H9 (cell line): ENCODE data around the gene FAM3A. TPM values are rescaled to one million over a fixed set of nuclear protein-coding genes. Genes with fewer than 3 reads are reported as not detected.

Source experiments
- DNase-seq: peaks from one replicate; pipeline ENCODE4 v3.0.0-alpha.2; 2017
- H2AFZ ChIP-seq: one replicate; pipeline ENCODE4 v1.6.1; 2013; ENCODE audit warnings: mild to moderate bottlenecking, low read length, control low read depth, moderate library complexity
- H2AK5ac ChIP-seq: 2 replicates; pipeline ENCODE4 v1.6.1; 2013; ENCODE audit warnings: low read length, control low read depth, mixed read lengths; ENCODE audit not compliant: insufficient read length
- H2BK120ac ChIP-seq: one replicate; pipeline ENCODE4 v1.6.1; 2013; ENCODE audit warnings: low read depth, mild to moderate bottlenecking, low read length, control low read depth, inconsistent platforms; ENCODE audit not compliant: poor library complexity, severe bottlenecking
- H2BK12ac ChIP-seq: 2 replicates; pipeline ENCODE4 v1.6.1; 2013; ENCODE audit warnings: low read length, control low read depth, mixed read lengths, low read depth; ENCODE audit not compliant: insufficient read length
- H2BK15ac ChIP-seq: 2 replicates; pipeline ENCODE4 v1.6.1; 2013; ENCODE audit warnings: low read depth, low read length, control low read depth
- H2BK20ac ChIP-seq: one replicate; pipeline ENCODE4 v1.6.1; 2013; ENCODE audit warnings: low read depth, mild to moderate bottlenecking, low read length, control low read depth, inconsistent platforms; ENCODE audit not compliant: poor library complexity, severe bottlenecking
- H2BK5ac ChIP-seq: 2 replicates; pipeline ENCODE4 v1.6.1; 2013; ENCODE audit warnings: low read length, control low read depth, mixed read lengths; ENCODE audit not compliant: insufficient read length
- H3K14ac ChIP-seq: 2 replicates; pipeline ENCODE4 v1.6.1; 2013; ENCODE audit warnings: low read length, control low read depth; ENCODE audit not compliant: insufficient read depth
- H3K18ac ChIP-seq: 2 replicates; pipeline ENCODE4 v1.6.1; 2013; ENCODE audit warnings: low read depth, mild to moderate bottlenecking, mixed read lengths, low read length, control low read depth; ENCODE audit not compliant: insufficient read length
- H3K23ac ChIP-seq: 2 replicates; pipeline ENCODE4 v1.6.1; 2013; ENCODE audit warnings: low read length, control low read depth, mixed read lengths, low read depth; ENCODE audit not compliant: insufficient read length
- H3K23me2 ChIP-seq: 2 replicates; pipeline ENCODE4 v1.6.1; 2013; ENCODE audit warnings: low read depth, mild to moderate bottlenecking, mixed read lengths, low read length, control low read depth; ENCODE audit not compliant: insufficient read length, poor library complexity, severe bottlenecking
- H3K27ac ChIP-seq: 2 replicates; pipeline ENCODE4 v1.5.1; 2013; ENCODE audit warnings: low read length, control low read depth, mixed read lengths, low read depth; ENCODE audit not compliant: insufficient read length
- H3K27me3 ChIP-seq: 2 replicates; pipeline ENCODE4 v1.6.1; 2013; ENCODE audit warnings: low read length, control low read depth, inconsistent platforms; ENCODE audit not compliant: insufficient read depth
- H3K4ac ChIP-seq: 2 replicates; pipeline ENCODE4 v1.6.1; 2013; ENCODE audit warnings: low read depth, mild to moderate bottlenecking, control low read depth, inconsistent platforms, low read length, moderate library complexity
- H3K4me1 ChIP-seq: 2 replicates; pipeline ENCODE4 v1.6.1; 2013; ENCODE audit warnings: low read length, control low read depth, inconsistent platforms; ENCODE audit not compliant: insufficient read depth
- H3K4me2 ChIP-seq: 2 replicates; pipeline ENCODE4 v1.6.1; 2013; ENCODE audit warnings: low read length, control low read depth, mixed read lengths; ENCODE audit not compliant: insufficient read length, insufficient read depth
- H3K56ac ChIP-seq: 2 replicates; pipeline ENCODE4 v1.6.1; 2013; ENCODE audit warnings: low read depth, mild to moderate bottlenecking, mixed read lengths, low read length, control low read depth; ENCODE audit not compliant: insufficient read length
- H3K79me1 ChIP-seq: 2 replicates; pipeline ENCODE4 v1.6.1; 2013; ENCODE audit warnings: low read depth, mild to moderate bottlenecking, moderate library complexity, low read length, control low read depth, inconsistent platforms; ENCODE audit not compliant: insufficient read depth, poor library complexity, severe bottlenecking
- H3K79me2 ChIP-seq: 2 replicates; pipeline ENCODE4 v1.6.1; 2013; ENCODE audit warnings: low read length, control low read depth, inconsistent platforms; ENCODE audit not compliant: insufficient read depth
- H3K9ac ChIP-seq: 2 replicates; pipeline ENCODE4 v1.6.1; 2013; ENCODE audit warnings: low read length, control low read depth, mixed read lengths; ENCODE audit not compliant: insufficient read length; ENCODE audit errors: extremely low read depth
- H3K9me3 ChIP-seq: one replicate; pipeline ENCODE4 v1.6.1; 2013; ENCODE audit warnings: low read depth, low read length, inconsistent platforms; ENCODE audit not compliant: control insufficient read depth
- H3T11ph ChIP-seq: one replicate; pipeline ENCODE4 v1.6.1; 2013; ENCODE audit warnings: mild to moderate bottlenecking, low read length, control low read depth, inconsistent platforms
- H4K20me1 ChIP-seq: one replicate; pipeline ENCODE4 v1.6.1; 2013; ENCODE audit not compliant: control insufficient read depth, insufficient read length, insufficient read depth
- H4K5ac ChIP-seq: 2 replicates; pipeline ENCODE4 v1.6.1; 2013; ENCODE audit warnings: low read depth, mild to moderate bottlenecking, mixed read lengths, low read length, control low read depth; ENCODE audit not compliant: insufficient read length
- H4K8ac ChIP-seq: replicated peaks from 2 replicates; pipeline ENCODE4 v1.6.1; 2013; ENCODE audit warnings: low read length, control low read depth, mixed read lengths, low read depth; ENCODE audit not compliant: insufficient read length
- H4K91ac ChIP-seq: 2 replicates; pipeline ENCODE4 v1.6.1; 2013; ENCODE audit warnings: low read depth, mild to moderate bottlenecking, moderate library complexity, mixed read lengths, low read length, control low read depth; ENCODE audit not compliant: insufficient read length
- H3K27ac Mint-ChIP-seq, 3 experiments: 2 replicates in 2 of 3; 3 replicates in 1 of 3; pipeline ENCODE4 v1.8.0; 2020 to 2021; ENCODE audit warnings: mixed read lengths in 3 of 3, mild to moderate bottlenecking in 1 of 3, moderate library complexity in 1 of 3
- H3K27me3 Mint-ChIP-seq: 2 replicates; pipeline ENCODE4 v1.8.0; 2021; ENCODE audit warnings: low read depth, mild to moderate bottlenecking, moderate library complexity, mixed read lengths
- H3K36me3 Mint-ChIP-seq, 3 experiments: 2 replicates in 2 of 3; 3 replicates in 1 of 3; pipeline ENCODE4 v1.8.0; 2020 to 2021; ENCODE audit warnings: low read depth in 3 of 3, mixed read lengths in 3 of 3; ENCODE audit not compliant: insufficient read depth in 1 of 3
- H3K4me1 Mint-ChIP-seq, 2 experiments: 2 replicates each; pipeline ENCODE4 v1.8.0; 2020; ENCODE audit warnings: mixed read lengths in 2 of 2
- H3K4me3 Mint-ChIP-seq, 2 experiments: 2 replicates in 1 of 2; 3 replicates in 1 of 2; pipeline ENCODE4 v1.8.0; 2020 to 2021; ENCODE audit warnings: mild to moderate bottlenecking in 2 of 2, mixed read lengths in 2 of 2, moderate library complexity in 1 of 2
- H3K9me3 Mint-ChIP-seq, 2 experiments: 2 replicates in 1 of 2; 3 replicates in 1 of 2; pipeline ENCODE4 v1.8.0; 2020; ENCODE audit warnings: mild to moderate bottlenecking in 2 of 2, mixed read lengths in 2 of 2, moderate library complexity in 1 of 2
- WGBS: extraction: QIAGEN DNeasy Blood & Tissue Kit; methylation state at CpG from one replicate; pipeline ENCODE4 v1.1.7; 2013; ENCODE audit warnings: missing lambda C conversion rate, low lambda C conversion rate, mixed read lengths; ENCODE audit not compliant: insufficient read length; ENCODE audit errors: extremely low coverage; 5-methylcytosine and 5-hydroxymethylcytosine counted together
- total RNA-seq: library from RNA; stranded (reverse); gene quantifications from 2 replicates; pipeline ENCODE4 v1.2.1, GENCODE V29; 2021
- TF ChIP-seq, protein P1 (sequence below): fragments of 200-600 bp; sonication (generic); conservative IDR thresholded peaks from 3 replicates; pipeline ENCODE4 v1.8.0; 2021; ENCODE audit warnings: antibody characterized with exemption, mild to moderate bottlenecking

Gene FAM3A
- total RNA-seq, 1 experiment from 2014 or later, result 22.8 TPM

DNA sequence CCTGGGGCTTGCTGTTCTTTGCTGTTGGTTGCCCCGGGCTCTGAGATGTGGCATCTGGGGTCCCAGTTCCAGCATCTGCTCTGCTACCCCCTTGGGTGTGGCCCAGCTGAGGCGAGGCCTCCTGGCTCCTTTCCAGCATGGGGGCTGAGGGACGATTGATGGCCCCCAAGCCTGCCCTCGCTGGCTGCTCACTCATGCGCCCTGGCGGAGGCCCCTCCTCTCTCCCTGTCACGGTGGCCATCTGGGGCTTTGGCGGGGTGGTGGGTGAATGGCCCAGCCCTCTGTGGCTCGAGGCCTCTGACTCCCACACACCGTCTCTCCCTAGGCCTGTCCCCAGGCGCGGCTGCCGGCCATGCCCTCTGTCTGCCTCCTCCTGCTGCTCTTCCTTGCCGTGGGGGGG lies 56.2 kb downstream of the FAM3A start:
- H3K79me2 ChIP-seq, result no peaks in the 10 kb centered on the region
- no peak overlapping the region for H2BK5ac ChIP-seq
- no peak overlapping the region for H3K14ac ChIP-seq
- no peak overlapping the region for H2BK20ac ChIP-seq
- H2BK12ac ChIP-seq, result no peak overlapping the region
- H3K4me1 ChIP-seq, result no peaks in the 10 kb centered on the region
- no peak overlapping the region for H2AK5ac ChIP-seq
- H4K91ac ChIP-seq, result no peak overlapping the region
- no peak overlapping the region for H2BK120ac ChIP-seq
- H3K23ac ChIP-seq, result no peak overlapping the region
- no CpG with 5 or more reads among the region's 14 CpGs for WGBS
- no peak overlapping the region for H2BK15ac ChIP-seq
- H3K56ac ChIP-seq, result no peak overlapping the region
- H4K20me1 ChIP-seq, result no peaks in the 10 kb centered on the region
- no peak overlapping the region for H4K5ac ChIP-seq
- H3K27ac ChIP-seq, result no peak overlapping the region
- H3K9me3 ChIP-seq, result peaks cover 18% of the 10 kb centered on the region
- Mint-ChIP-seq H3K4me3 (peak overlapping the region in 1 of 2 experiments; percentile 57; a peak in 1 of 5 replicates), H3K36me3 (peaks cover 20 to 30% (median 20%) of the 10 kb centered on the region in 3 experiments), H3K4me1 (peaks cover 0 to 7% of the 10 kb centered on the region in 2 experiments; a peak in 1 of 4 replicates), H3K27ac (no peak overlapping the region), H3K9me3 (peaks cover 51 to 78% of the 10 kb centered on the region in 2 experiments), H3K27me3 (peaks cover 20% of the 10 kb centered on the region)
- no peak overlapping the region for H3K4me2 ChIP-seq
- peaks cover 8% of the 10 kb centered on the region for H3K23me2 ChIP-seq
- TF ChIP-seq, protein P1, sequence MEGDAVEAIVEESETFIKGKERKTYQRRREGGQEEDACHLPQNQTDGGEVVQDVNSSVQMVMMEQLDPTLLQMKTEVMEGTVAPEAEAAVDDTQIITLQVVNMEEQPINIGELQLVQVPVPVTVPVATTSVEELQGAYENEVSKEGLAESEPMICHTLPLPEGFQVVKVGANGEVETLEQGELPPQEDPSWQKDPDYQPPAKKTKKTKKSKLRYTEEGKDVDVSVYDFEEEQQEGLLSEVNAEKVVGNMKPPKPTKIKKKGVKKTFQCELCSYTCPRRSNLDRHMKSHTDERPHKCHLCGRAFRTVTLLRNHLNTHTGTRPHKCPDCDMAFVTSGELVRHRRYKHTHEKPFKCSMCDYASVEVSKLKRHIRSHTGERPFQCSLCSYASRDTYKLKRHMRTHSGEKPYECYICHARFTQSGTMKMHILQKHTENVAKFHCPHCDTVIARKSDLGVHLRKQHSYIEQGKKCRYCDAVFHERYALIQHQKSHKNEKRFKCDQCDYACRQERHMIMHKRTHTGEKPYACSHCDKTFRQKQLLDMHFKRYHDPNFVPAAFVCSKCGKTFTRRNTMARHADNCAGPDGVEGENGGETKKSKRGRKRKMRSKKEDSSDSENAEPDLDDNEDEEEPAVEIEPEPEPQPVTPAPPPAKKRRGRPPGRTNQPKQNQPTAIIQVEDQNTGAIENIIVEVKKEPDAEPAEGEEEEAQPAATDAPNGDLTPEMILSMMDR, result no peak
- DNase-seq, result no peak
- H2AFZ ChIP-seq, result no peak overlapping the region
- no peak overlapping the region for H4K8ac ChIP-seq
- no peak overlapping the region for H3K18ac ChIP-seq
- H3K27me3 ChIP-seq, result no peaks in the 10 kb centered on the region; the same call in 1 of the 2 replicates
- no peak overlapping the region for H3K9ac ChIP-seq
- no peak overlapping the region for H3K4ac ChIP-seq
- no peak overlapping the region for H3T11ph ChIP-seq
- no peaks in the 10 kb centered on the region for H3K79me1 ChIP-seq
